ENCODE measurements around the gene XPC. TPM values are rescaled to one million over a fixed set of nuclear protein-coding genes. Genes with fewer than 3 reads are reported as not detected.
A peak's percentile ranks its signal among the peaks of the same experiment; 100 is the strongest.

Gene XPC
- polyA plus RNA-seq, 1 of the 3 experiments (the other 2 are of a cell fraction), result 50.0 TPM

GRCh38 chr3:14172496-14172895 is 5.9 kb downstream of the XPC start:
- POLR2A ChIA-PET, result no interaction called here
- H2AFZ ChIP-seq (ENCODE audit: low read depth), result no peak overlapping the region
- no peak overlapping the region for H3K4me3 ChIP-seq (ENCODE audit: low read depth in 2 of 2, low read length in 1 of 2)
- H3K9ac ChIP-seq, result no peak overlapping the region
- peaks cover 30 to 64% of the 10 kb centered on the region in 2 experiments for H3K4me1 ChIP-seq (ENCODE audit: control insufficient read depth in 1 of 2, insufficient read depth in 2 of 2, low read depth in 1 of 2, low read length in 1 of 2)
- H3F3A ChIP-seq (replicated peaks; ENCODE audit: insufficient read depth), result peaks cover 52% of the 10 kb centered on the region
- peaks cover 49 to 56% of the 10 kb centered on the region in 2 experiments for H3K36me3 ChIP-seq (replicated peaks in 1 of 2; ENCODE audit: control insufficient read depth in 1 of 2, insufficient read depth in 2 of 2, low read length in 1 of 2)
- H3K79me2 ChIP-seq (ENCODE audit: insufficient read depth), result peaks cover 80% of the 10 kb centered on the region
- DNase-seq, result no peak
- WGBS (ENCODE audit: low lambda C conversion rate), result 93% methylated on average over 5 of the region's 5 CpGs
- TF ChIP-seq USF1 (IDR thresholded peaks at IDR 0.05; ENCODE audit: borderline replicate concordance, low read depth), result no peak
- no peak for TF ChIP-seq ELF1 (IDR thresholded peaks at IDR 0.05)
- TF ChIP-seq RFX5 (IDR thresholded peaks at IDR 0.05; ENCODE audit: low read length), result no peak
- TF ChIP-seq SIN3A (IDR thresholded peaks at IDR 0.05; ENCODE audit: borderline replicate concordance, low read depth, low read length), result no peak
- no peak for TF ChIP-seq POLR2AphosphoS5 (IDR thresholded peaks at IDR 0.05; ENCODE audit: low read depth, low read length)
- no peak for TF ChIP-seq CHD2 (IDR thresholded peaks at IDR 0.05; ENCODE audit: low read length, partially characterized antibody)
- TF ChIP-seq MEF2A (IDR thresholded peaks at IDR 0.05; ENCODE audit: borderline replicate concordance, low read depth), result no peak
- no peak for TF ChIP-seq JUND (IDR thresholded peaks at IDR 0.05)
- TF ChIP-seq, protein P1, sequence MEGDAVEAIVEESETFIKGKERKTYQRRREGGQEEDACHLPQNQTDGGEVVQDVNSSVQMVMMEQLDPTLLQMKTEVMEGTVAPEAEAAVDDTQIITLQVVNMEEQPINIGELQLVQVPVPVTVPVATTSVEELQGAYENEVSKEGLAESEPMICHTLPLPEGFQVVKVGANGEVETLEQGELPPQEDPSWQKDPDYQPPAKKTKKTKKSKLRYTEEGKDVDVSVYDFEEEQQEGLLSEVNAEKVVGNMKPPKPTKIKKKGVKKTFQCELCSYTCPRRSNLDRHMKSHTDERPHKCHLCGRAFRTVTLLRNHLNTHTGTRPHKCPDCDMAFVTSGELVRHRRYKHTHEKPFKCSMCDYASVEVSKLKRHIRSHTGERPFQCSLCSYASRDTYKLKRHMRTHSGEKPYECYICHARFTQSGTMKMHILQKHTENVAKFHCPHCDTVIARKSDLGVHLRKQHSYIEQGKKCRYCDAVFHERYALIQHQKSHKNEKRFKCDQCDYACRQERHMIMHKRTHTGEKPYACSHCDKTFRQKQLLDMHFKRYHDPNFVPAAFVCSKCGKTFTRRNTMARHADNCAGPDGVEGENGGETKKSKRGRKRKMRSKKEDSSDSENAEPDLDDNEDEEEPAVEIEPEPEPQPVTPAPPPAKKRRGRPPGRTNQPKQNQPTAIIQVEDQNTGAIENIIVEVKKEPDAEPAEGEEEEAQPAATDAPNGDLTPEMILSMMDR (IDR thresholded peaks at IDR 0.05), result no peak
- no peak for TF ChIP-seq GABPA (IDR thresholded peaks at IDR 0.05; ENCODE audit: low read depth)
- CTCF ChIA-PET, result interaction anchor here (1.4 to 3.9 kb wide), 2 partner anchors 31 to 276 kb away, joined by 5 to 13 read pairs; no protein-coding TSS in a partner anchor
- H3K27me3 ChIP-seq (ENCODE audit: insufficient read depth), result no peaks in the 10 kb centered on the region
- no peak overlapping the region for H3K4me2 ChIP-seq
- no peaks in the 10 kb centered on the region for H3K9me3 ChIP-seq
- peaks cover 14% of the 10 kb centered on the region; the same call in 1 of the 2 replicates for H4K20me1 ChIP-seq (ENCODE audit: insufficient read depth)
- peak overlapping the region in 1 of 2 experiments; percentile 98; a peak in 3 of 4 replicates for H3K27ac ChIP-seq (ENCODE audit: low read depth in 2 of 2, low read length in 1 of 2)
- H3K9me2 ChIP-seq, result no peaks in the 10 kb centered on the region

DNA sequence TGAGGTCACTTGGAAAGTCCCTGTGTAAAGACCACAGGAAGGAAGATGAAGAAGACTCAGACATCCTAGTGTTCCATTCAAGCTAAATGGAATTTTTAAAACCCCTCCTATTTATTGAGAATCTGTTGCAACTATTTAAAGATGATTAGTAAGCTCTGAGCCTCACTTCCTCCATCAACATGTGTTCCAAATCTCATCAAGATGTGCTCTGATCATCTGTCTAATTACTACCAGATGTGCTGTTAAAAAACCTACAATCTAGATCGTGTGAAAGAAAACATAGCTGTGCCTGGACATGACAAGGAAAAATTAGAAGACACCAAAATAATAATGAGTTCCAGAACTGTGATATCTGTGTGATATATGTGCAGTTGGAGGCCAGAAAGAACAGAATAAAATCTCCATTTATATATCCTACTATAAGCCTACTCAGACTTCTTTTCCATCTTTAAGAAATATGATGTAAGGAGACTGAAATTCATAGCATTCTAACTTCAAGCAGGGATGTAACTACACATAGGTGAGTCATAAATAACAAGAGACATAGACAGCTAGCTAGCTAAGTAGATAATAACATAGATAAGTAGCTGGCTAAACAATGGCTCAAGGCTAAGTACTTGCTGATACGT is 7.8 kb downstream of the XPC start:
- Histone ChIP-seq H3K9me3 (no peaks in the 10 kb centered on the region), H3F3A (replicated peaks; ENCODE audit: insufficient read depth) (peaks cover 52% of the 10 kb centered on the region), H3K4me3 (ENCODE audit: low read depth in 2 of 2, low read length in 1 of 2) (0 out of 4 replicates have a peak overlapping the region, but pooled peaks of 1 of the 2 experiments have one; percentile 2), H4K20me1 (ENCODE audit: insufficient read depth) (peaks cover 7% of the 10 kb centered on the region; the same call in 1 of the 2 replicates), H3K27me3 (ENCODE audit: insufficient read depth) (no peaks in the 10 kb centered on the region), H3K27ac (ENCODE audit: low read depth in 2 of 2, low read length in 1 of 2) (peak overlapping the region; percentile 81 to 98), H3K4me1 (ENCODE audit: control insufficient read depth in 1 of 2, insufficient read depth in 2 of 2, low read depth in 1 of 2, low read length in 1 of 2) (peaks cover 24 to 51% of the 10 kb centered on the region in 2 experiments), H3K9me2 (no peaks in the 10 kb centered on the region), H2AFZ (ENCODE audit: low read depth) (no peak overlapping the region), H3K36me3 (replicated peaks in 1 of 2; ENCODE audit: control insufficient read depth in 1 of 2, insufficient read depth in 2 of 2, low read length in 1 of 2) (peaks cover 59 to 73% of the 10 kb centered on the region in 2 experiments), H3K9ac (peak overlapping the region; percentile 53), H3K79me2 (ENCODE audit: insufficient read depth) (peaks cover 71% of the 10 kb centered on the region), H3K4me2 (peak overlapping the region; percentile 59)
- ChIA-PET CTCF (interaction anchor here (0.8 kb wide), 1 partner anchor 274 kb away, joined by 4 read pairs; no protein-coding TSS in a partner anchor), POLR2A (interaction anchor here (0.7 to 1.1 kb wide), 2 partner anchors 46 to 505 kb away, joined by 3 read pairs; partner anchors contain the start of genes CHCHD4 and TMEM43)
- WGBS (ENCODE audit: low lambda C conversion rate), result 7% methylated on average over 2 of the region's 2 CpGs
- DNase-seq, result no peak
- no peak for TF ChIP-seq RCOR1 (IDR thresholded peaks at IDR 0.05; ENCODE audit: low read length)
- TF ChIP-seq JUND (IDR thresholded peaks at IDR 0.05), result peak; percentile 93
- TF ChIP-seq, protein P2, sequence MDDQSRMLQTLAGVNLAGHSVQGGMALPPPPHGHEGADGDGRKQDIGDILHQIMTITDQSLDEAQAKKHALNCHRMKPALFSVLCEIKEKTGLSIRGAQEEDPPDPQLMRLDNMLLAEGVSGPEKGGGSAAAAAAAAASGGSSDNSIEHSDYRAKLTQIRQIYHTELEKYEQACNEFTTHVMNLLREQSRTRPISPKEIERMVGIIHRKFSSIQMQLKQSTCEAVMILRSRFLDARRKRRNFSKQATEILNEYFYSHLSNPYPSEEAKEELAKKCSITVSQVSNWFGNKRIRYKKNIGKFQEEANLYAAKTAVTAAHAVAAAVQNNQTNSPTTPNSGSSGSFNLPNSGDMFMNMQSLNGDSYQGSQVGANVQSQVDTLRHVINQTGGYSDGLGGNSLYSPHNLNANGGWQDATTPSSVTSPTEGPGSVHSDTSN (IDR thresholded peaks at IDR 0.05), result peak; percentile 77
- TF ChIP-seq YY1 (IDR thresholded peaks at IDR 0.05; ENCODE audit: low read depth), result peak; percentile 38; the same call in 1 of the 2 replicates
- TF ChIP-seq TCF12 (IDR thresholded peaks at IDR 0.05), result peak; percentile 94
- TF ChIP-seq FOSL2 (IDR thresholded peaks at IDR 0.05; ENCODE audit: borderline replicate concordance, low read depth), result peak; percentile 92
- no peak for TF ChIP-seq USF2 (IDR thresholded peaks at IDR 0.05; ENCODE audit: borderline replicate concordance, low read depth, low read length)
- no peak for TF ChIP-seq ELF1 (IDR thresholded peaks at IDR 0.05)
- TF ChIP-seq FOXM1 (IDR thresholded peaks at IDR 0.05; ENCODE audit: low read depth), result peak; percentile 57; the same call in 1 of the 2 replicates
- TF ChIP-seq EP300 (IDR thresholded peaks at IDR 0.05; ENCODE audit: borderline replicate concordance in 1 of 2, low read depth in 1 of 2, low read length in 1 of 2), result peak in 1 of 2 experiments; percentile 81; a peak in 2 of 4 replicates
- TF ChIP-seq RXRA (IDR thresholded peaks at IDR 0.05; ENCODE audit: borderline replicate concordance, low read depth), result peak; percentile 32; the same call in 1 of the 2 replicates
- TF ChIP-seq, protein P3, sequence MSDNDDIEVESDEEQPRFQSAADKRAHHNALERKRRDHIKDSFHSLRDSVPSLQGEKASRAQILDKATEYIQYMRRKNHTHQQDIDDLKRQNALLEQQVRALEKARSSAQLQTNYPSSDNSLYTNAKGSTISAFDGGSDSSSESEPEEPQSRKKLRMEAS (IDR thresholded peaks at IDR 0.05; ENCODE audit: low read depth), result peak; percentile 43; the same call in 1 of the 2 replicates
- TF ChIP-seq EZH2phosphoT487 (IDR thresholded peaks at IDR 0.05; ENCODE audit: borderline replicate concordance, low read depth), result no peak
- TF ChIP-seq MXI1 (IDR thresholded peaks at IDR 0.05; ENCODE audit: low read depth, low read length), result no peak
- TF ChIP-seq TAF1 (IDR thresholded peaks at IDR 0.05; ENCODE audit: borderline replicate concordance, low read depth, low read length), result no peak

Data from SK-N-SH (cell line).